ENCODE data around the gene IL1R2.

Gene IL1R2

GRCh38 chr2:102013206-102014040 lies 21.7 kb downstream of the IL1R2 start:
- Histone ChIP-seq H3K4me3 (ENCODE audit: low read length) (no peak overlapping the region), H3K36me3 (ENCODE audit: control insufficient read depth, low read depth, low read length) (no peaks in the 10 kb centered on the region), H3K9me3 (ENCODE audit: control insufficient read depth, low read depth, low read length) (no peaks in the 10 kb centered on the region), H3K9ac (ENCODE audit: low read length) (no peak overlapping the region), H3K27me3 (ENCODE audit: control insufficient read depth, insufficient read depth, low read length) (no peaks in the 10 kb centered on the region), H3K27ac (ENCODE audit: low read length) (no peak overlapping the region), H3K4me1 (ENCODE audit: control insufficient read depth, low read depth, low read length) (no peaks in the 10 kb centered on the region)

GRCh38 chr2:102014041-102014345 lies 22.2 kb downstream of the IL1R2 start:
- Histone ChIP-seq H3K4me1 (ENCODE audit: control insufficient read depth, low read depth, low read length) (no peaks in the 10 kb centered on the region), H3K9ac (ENCODE audit: low read length) (no peak overlapping the region), H3K27ac (ENCODE audit: low read length) (no peak overlapping the region), H3K36me3 (ENCODE audit: control insufficient read depth, low read depth, low read length) (no peaks in the 10 kb centered on the region), H3K27me3 (ENCODE audit: control insufficient read depth, insufficient read depth, low read length) (no peaks in the 10 kb centered on the region), H3K4me3 (ENCODE audit: low read length) (no peak overlapping the region), H3K9me3 (ENCODE audit: control insufficient read depth, low read depth, low read length) (no peaks in the 10 kb centered on the region)

GRCh38 chr2:102015399-102015798 lies 23.6 kb downstream of the IL1R2 start:
- H3K9me3 ChIP-seq (ENCODE audit: control insufficient read depth, low read depth, low read length): no peaks in the 10 kb centered on the region
- no peaks in the 10 kb centered on the region for H3K27me3 ChIP-seq (ENCODE audit: control insufficient read depth, insufficient read depth, low read length)
- no peak overlapping the region for H3K9ac ChIP-seq (ENCODE audit: low read length)
- no peaks in the 10 kb centered on the region for H3K36me3 ChIP-seq (ENCODE audit: control insufficient read depth, low read depth, low read length)
- no peaks in the 10 kb centered on the region for H3K4me1 ChIP-seq (ENCODE audit: control insufficient read depth, low read depth, low read length)
- no peak overlapping the region for H3K27ac ChIP-seq (ENCODE audit: low read length)
- no peak overlapping the region for H3K4me3 ChIP-seq (ENCODE audit: low read length)

GRCh38 chr2:102016399-102016955 lies 24.7 kb downstream of the IL1R2 start:
- H3K27ac ChIP-seq (ENCODE audit: low read length): no peak overlapping the region
- H3K4me3 ChIP-seq (ENCODE audit: low read length): no peak overlapping the region
- no peak overlapping the region for H3K9ac ChIP-seq (ENCODE audit: low read length)

GRCh38 chr2:102018823-102019445 lies 27.2 kb downstream of the IL1R2 start:
- H3K27ac ChIP-seq (ENCODE audit: low read length): no peak overlapping the region
- no peaks in the 10 kb centered on the region for H3K9me3 ChIP-seq (ENCODE audit: control insufficient read depth, low read depth, low read length)
- H3K36me3 ChIP-seq (ENCODE audit: control insufficient read depth, low read depth, low read length): no peaks in the 10 kb centered on the region
- H3K27me3 ChIP-seq (ENCODE audit: control insufficient read depth, insufficient read depth, low read length): no peaks in the 10 kb centered on the region
- H3K9ac ChIP-seq (ENCODE audit: low read length): no peak overlapping the region
- no peak overlapping the region for H3K4me3 ChIP-seq (ENCODE audit: low read length)
- no peaks in the 10 kb centered on the region for H3K4me1 ChIP-seq (ENCODE audit: control insufficient read depth, low read depth, low read length)

More at GRCh38 chr2:102016399-102016955, 24.7 kb downstream of the IL1R2 start:
- H3K36me3 ChIP-seq (ENCODE audit: control insufficient read depth, low read depth, low read length): no peaks in the 10 kb centered on the region
- H3K27me3 ChIP-seq (ENCODE audit: control insufficient read depth, insufficient read depth, low read length): no peaks in the 10 kb centered on the region
- no peaks in the 10 kb centered on the region for H3K4me1 ChIP-seq (ENCODE audit: control insufficient read depth, low read depth, low read length)
- no peaks in the 10 kb centered on the region for H3K9me3 ChIP-seq (ENCODE audit: control insufficient read depth, low read depth, low read length)

GRCh38 chr2:102020596-102021170 lies 28.9 kb downstream of the IL1R2 start:
- H3K27me3 ChIP-seq (ENCODE audit: control insufficient read depth, insufficient read depth, low read length): no peaks in the 10 kb centered on the region
- H3K9ac ChIP-seq (ENCODE audit: low read length): no peak overlapping the region
- H3K27ac ChIP-seq (ENCODE audit: low read length): no peak overlapping the region
- no peaks in the 10 kb centered on the region for H3K9me3 ChIP-seq (ENCODE audit: control insufficient read depth, low read depth, low read length)
- H3K4me1 ChIP-seq (ENCODE audit: control insufficient read depth, low read depth, low read length): no peaks in the 10 kb centered on the region
- H3K36me3 ChIP-seq (ENCODE audit: control insufficient read depth, low read depth, low read length): no peaks in the 10 kb centered on the region
- no peak overlapping the region for H3K4me3 ChIP-seq (ENCODE audit: low read length)

GRCh38 chr2:102021779-102022178 lies 30.0 kb downstream of the IL1R2 start:
- Histone ChIP-seq H3K27me3 (ENCODE audit: control insufficient read depth, insufficient read depth, low read length) (no peaks in the 10 kb centered on the region), H3K4me3 (ENCODE audit: low read length) (no peak overlapping the region), H3K36me3 (ENCODE audit: control insufficient read depth, low read depth, low read length) (no peaks in the 10 kb centered on the region), H3K9me3 (ENCODE audit: control insufficient read depth, low read depth, low read length) (no peaks in the 10 kb centered on the region), H3K4me1 (ENCODE audit: control insufficient read depth, low read depth, low read length) (no peaks in the 10 kb centered on the region), H3K27ac (ENCODE audit: low read length) (no peak overlapping the region), H3K9ac (ENCODE audit: low read length) (no peak overlapping the region)

GRCh38 chr2:102022884-102023539 lies 31.3 kb downstream of the IL1R2 start:
- Histone ChIP-seq H3K27me3 (ENCODE audit: control insufficient read depth, insufficient read depth, low read length) (no peaks in the 10 kb centered on the region), H3K4me1 (ENCODE audit: control insufficient read depth, low read depth, low read length) (no peaks in the 10 kb centered on the region), H3K9me3 (ENCODE audit: control insufficient read depth, low read depth, low read length) (no peaks in the 10 kb centered on the region), H3K4me3 (ENCODE audit: low read length) (no peak overlapping the region), H3K27ac (ENCODE audit: low read length) (no peak overlapping the region), H3K9ac (ENCODE audit: low read length) (no peak overlapping the region), H3K36me3 (ENCODE audit: control insufficient read depth, low read depth, low read length) (no peaks in the 10 kb centered on the region)

GRCh38 chr2:102024410-102024809 lies 32.6 kb downstream of the IL1R2 start:
- Histone ChIP-seq H3K9ac (ENCODE audit: low read length) (no peak overlapping the region), H3K9me3 (ENCODE audit: control insufficient read depth, low read depth, low read length) (no peaks in the 10 kb centered on the region), H3K4me1 (ENCODE audit: control insufficient read depth, low read depth, low read length) (no peaks in the 10 kb centered on the region), H3K36me3 (ENCODE audit: control insufficient read depth, low read depth, low read length) (no peaks in the 10 kb centered on the region), H3K4me3 (ENCODE audit: low read length) (no peak overlapping the region), H3K27me3 (ENCODE audit: control insufficient read depth, insufficient read depth, low read length) (no peaks in the 10 kb centered on the region), H3K27ac (ENCODE audit: low read length) (no peak overlapping the region)

GRCh38 chr2:102025016-102025501 lies 33.3 kb downstream of the IL1R2 start:
- Histone ChIP-seq H3K27me3 (ENCODE audit: control insufficient read depth, insufficient read depth, low read length) (no peaks in the 10 kb centered on the region), H3K27ac (ENCODE audit: low read length) (no peak overlapping the region), H3K4me1 (ENCODE audit: control insufficient read depth, low read depth, low read length) (no peaks in the 10 kb centered on the region), H3K9me3 (ENCODE audit: control insufficient read depth, low read depth, low read length) (no peaks in the 10 kb centered on the region), H3K36me3 (ENCODE audit: control insufficient read depth, low read depth, low read length) (no peaks in the 10 kb centered on the region), H3K4me3 (ENCODE audit: low read length) (no peak overlapping the region), H3K9ac (ENCODE audit: low read length) (no peak overlapping the region)

- Histone ChIP-seq H3K9ac (ENCODE audit: low read length) (no peak overlapping the region), H3K4me1 (ENCODE audit: control insufficient read depth, low read depth, low read length) (no peaks in the 10 kb centered on the region), H3K27ac (ENCODE audit: low read length) (no peak overlapping the region)
Measured at GRCh38 chr2:102025583-102026267, 34.0 kb downstream of the IL1R2 start.

More at GRCh38 chr2:102025583-102026267, 34.0 kb downstream of the IL1R2 start:
- no peak overlapping the region for H3K4me3 ChIP-seq (ENCODE audit: low read length)
- no peaks in the 10 kb centered on the region for H3K27me3 ChIP-seq (ENCODE audit: control insufficient read depth, insufficient read depth, low read length)
- H3K9me3 ChIP-seq (ENCODE audit: control insufficient read depth, low read depth, low read length): no peaks in the 10 kb centered on the region
- no peaks in the 10 kb centered on the region for H3K36me3 ChIP-seq (ENCODE audit: control insufficient read depth, low read depth, low read length)
